Right atrium auricular region (tissue), 2 donors: ENCODE measurements around the gene RUNX2. TPM values are rescaled to one million over a fixed set of nuclear protein-coding genes. Genes with fewer than 3 reads are reported as not detected.

Experiments
- DNase-seq: peaks from one replicate; pipeline ENCODE4 v3.0.0-alpha.2; 2019; ENCODE audit warnings: low spot score
- H3K27ac ChIP-seq, 2 donors: fragments of 200-600 bp; sonication (generic); 1 replicate in 1 of 2; 2 replicates in 1 of 2; pipeline ENCODE4 v1.5.1; 2016 to 2019
- H3K27me3 ChIP-seq, 2 donors: fragments of 200-600 bp; sonication (generic); one replicate each; pipeline versions ENCODE4 v1.5.1 to v1.6.0; 2017 to 2019
- H3K36me3 ChIP-seq: fragments of 200-600 bp; sonication (generic); one replicate; pipeline ENCODE4 v1.5.1; 2016
- H3K4me1 ChIP-seq, 2 donors: fragments of 200-600 bp; sonication (generic); one replicate each; pipeline versions ENCODE4 v1.5.1 to v1.6.0; 2017 to 2019
- H3K4me3 ChIP-seq, 2 donors: fragments of 200-600 bp; sonication (generic); 1 replicate in 1 of 2; 2 replicates in 1 of 2; pipeline ENCODE4 v1.5.1; 2017 to 2019; ENCODE audit warnings: mild to moderate bottlenecking in 1 of 2, moderate library complexity in 1 of 2
- H3K9me3 ChIP-seq, 2 donors: fragments of 200-600 bp; sonication (generic); one replicate each; pipeline ENCODE4 v1.5.1; 2019
- total RNA-seq, 2 donors: library from RNA; depleted of rRNA; stranded (reverse); fragments of >200 nt; gene quantifications; one replicate each; pipeline ENCODE4 v1.1.0, GENCODE V29; 2016
- TF ChIP-seq, protein P1 (sequence below), 2 donors: fragments of 200-600 bp; sonication (generic); IDR thresholded peaks; one replicate each; pipeline ENCODE4 v1.5.1; 2019; ENCODE audit warnings: antibody characterized with exemption in 2 of 2

RUNX2 gene
- total RNA-seq, 2 donors from 2014 or later = 0.55 to 0.85 TPM

DNA sequence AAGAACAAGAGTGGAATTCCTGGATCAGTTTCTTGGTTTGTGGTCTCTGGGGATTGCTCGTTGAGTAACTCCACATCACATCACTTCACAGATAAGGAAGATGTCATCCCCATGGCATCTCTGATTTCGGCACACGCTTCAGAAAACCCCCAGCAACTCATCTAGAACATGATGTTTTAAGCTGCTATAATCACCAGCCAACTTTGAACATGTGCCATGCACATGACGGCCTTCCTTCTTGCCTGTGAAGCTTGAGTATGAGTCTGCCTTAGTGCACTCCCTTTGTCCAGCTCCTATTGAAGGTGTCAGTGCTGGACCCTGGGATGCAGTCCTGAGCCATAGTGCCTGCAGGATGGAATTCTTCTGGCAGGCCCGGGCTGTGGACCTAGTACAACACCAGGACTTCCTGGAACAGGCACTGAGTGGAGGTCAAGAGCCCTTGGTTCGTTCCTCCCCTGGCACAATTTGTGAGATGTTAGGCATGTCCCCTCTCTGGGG lies 281.1 kb downstream of the RUNX2 start:
- Histone ChIP-seq H3K4me1 (no peaks in the 10 kb centered on the region), H3K27me3 (no peaks in the 10 kb centered on the region), H3K9me3 (no peaks in the 10 kb centered on the region), H3K4me3 (no peak overlapping the region), H3K27ac (no peak overlapping the region), H3K36me3 (no peaks in the 10 kb centered on the region)
- DNase-seq = no peak
- TF ChIP-seq, protein P1, sequence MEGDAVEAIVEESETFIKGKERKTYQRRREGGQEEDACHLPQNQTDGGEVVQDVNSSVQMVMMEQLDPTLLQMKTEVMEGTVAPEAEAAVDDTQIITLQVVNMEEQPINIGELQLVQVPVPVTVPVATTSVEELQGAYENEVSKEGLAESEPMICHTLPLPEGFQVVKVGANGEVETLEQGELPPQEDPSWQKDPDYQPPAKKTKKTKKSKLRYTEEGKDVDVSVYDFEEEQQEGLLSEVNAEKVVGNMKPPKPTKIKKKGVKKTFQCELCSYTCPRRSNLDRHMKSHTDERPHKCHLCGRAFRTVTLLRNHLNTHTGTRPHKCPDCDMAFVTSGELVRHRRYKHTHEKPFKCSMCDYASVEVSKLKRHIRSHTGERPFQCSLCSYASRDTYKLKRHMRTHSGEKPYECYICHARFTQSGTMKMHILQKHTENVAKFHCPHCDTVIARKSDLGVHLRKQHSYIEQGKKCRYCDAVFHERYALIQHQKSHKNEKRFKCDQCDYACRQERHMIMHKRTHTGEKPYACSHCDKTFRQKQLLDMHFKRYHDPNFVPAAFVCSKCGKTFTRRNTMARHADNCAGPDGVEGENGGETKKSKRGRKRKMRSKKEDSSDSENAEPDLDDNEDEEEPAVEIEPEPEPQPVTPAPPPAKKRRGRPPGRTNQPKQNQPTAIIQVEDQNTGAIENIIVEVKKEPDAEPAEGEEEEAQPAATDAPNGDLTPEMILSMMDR (IDR thresholded peaks at IDR 0.05) = no peak

DNA sequence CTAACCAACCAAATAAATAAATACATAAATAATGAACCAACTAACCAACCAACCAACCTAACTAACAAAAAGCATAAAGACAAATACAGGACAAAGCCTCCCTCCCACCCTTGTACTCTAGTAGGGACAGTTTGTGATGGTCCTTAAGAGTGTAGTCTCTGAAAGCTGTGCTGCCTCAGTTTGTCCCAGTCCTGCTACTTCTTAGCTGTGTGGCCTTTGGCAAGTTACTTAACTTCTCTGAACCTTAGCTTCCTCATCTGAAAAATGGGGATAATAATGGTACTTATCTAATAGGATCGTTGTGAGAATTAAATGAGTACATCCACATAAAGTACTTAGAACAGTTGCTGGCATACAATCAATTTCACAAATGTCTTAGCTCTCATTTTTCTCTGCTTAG lies 282.2 kb downstream of the RUNX2 start:
- H3K36me3 ChIP-seq = no peaks in the 10 kb centered on the region
- TF ChIP-seq, protein P1 (IDR thresholded peaks at IDR 0.05) = no peak
- DNase-seq = no peak

DNA sequence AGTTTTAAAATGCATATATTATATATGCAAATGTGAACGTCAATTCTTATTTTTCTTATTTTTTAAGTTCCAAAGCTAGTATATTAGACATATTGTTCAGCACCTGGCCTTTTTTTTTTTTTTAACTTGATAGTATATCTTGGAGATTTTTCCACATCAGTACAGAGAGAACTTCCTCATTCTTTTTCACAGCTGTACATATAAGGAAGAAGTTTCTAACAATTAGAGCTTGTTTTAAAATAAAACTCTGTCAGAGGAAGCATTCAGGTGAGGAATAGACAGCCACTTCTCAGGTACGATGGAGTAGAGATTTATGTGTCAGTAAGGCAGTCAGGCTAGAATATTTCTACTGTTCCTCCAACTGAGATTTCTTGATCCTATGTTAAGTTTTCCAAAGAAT lies 282.7 kb downstream of the RUNX2 start:
- H3K36me3 ChIP-seq = no peaks in the 10 kb centered on the region
- TF ChIP-seq, protein P1 (IDR thresholded peaks at IDR 0.05) = no peak
- no peaks in the 10 kb centered on the region for H3K4me1 ChIP-seq
- no peak for DNase-seq
- no peaks in the 10 kb centered on the region for H3K9me3 ChIP-seq
- H3K27ac ChIP-seq = no peak overlapping the region
- no peak overlapping the region for H3K4me3 ChIP-seq
- no peaks in the 10 kb centered on the region for H3K27me3 ChIP-seq

More for the DNA sequence above, 282.2 kb downstream of the RUNX2 start:
- no peaks in the 10 kb centered on the region for H3K4me1 ChIP-seq
- H3K27me3 ChIP-seq = no peaks in the 10 kb centered on the region
- no peaks in the 10 kb centered on the region for H3K9me3 ChIP-seq
- H3K4me3 ChIP-seq = no peak overlapping the region
- no peak overlapping the region for H3K27ac ChIP-seq

DNA sequence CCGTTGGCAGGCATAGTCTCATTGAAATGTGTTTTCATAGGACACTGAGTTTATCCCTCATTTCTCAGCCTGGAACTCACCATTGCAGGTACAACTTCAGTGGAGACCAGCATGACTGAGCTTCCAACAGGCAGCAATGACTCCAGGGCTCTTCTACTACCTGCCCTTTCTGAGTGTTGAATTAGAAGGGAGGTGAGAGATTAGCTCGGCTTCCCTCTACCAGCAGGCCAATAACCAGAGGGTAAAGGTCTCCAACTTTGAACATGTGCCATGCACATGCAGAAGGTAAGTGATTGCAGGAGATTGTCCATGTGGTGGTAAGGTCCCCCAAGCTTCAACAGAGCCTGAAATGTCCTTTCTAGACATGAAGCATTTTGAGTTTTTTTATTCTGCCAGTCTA lies 283.4 kb downstream of the RUNX2 start:
- Histone ChIP-seq H3K27me3 (no peaks in the 10 kb centered on the region), H3K27ac (no peak overlapping the region), H3K4me3 (no peak overlapping the region), H3K36me3 (no peaks in the 10 kb centered on the region), H3K9me3 (no peaks in the 10 kb centered on the region), H3K4me1 (no peaks in the 10 kb centered on the region)
- TF ChIP-seq, protein P1 (IDR thresholded peaks at IDR 0.05) = no peak
- DNase-seq = no peak

DNA sequence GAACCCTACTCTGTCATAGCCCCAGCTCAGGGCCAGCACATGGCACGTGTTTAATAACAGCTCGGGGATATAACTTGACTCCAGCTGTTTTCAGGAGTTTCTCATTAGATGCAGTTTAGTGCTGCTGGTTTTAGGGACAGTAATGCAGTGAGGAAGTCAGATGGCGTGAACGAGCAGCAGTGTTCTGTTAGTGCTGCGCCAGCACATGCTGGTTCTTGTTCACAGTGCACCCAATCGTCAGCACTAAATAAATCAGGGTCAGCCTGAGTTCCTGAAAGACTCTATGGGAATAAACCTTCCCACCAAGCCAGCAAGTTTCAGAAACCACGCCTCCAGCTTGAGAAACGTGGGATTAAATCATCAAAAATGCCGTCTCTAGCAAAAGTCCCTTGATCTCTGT lies 285.5 kb downstream of the RUNX2 start:
- no peak for DNase-seq
- H3K27ac ChIP-seq = no peak overlapping the region
- no peaks in the 10 kb centered on the region for H3K9me3 ChIP-seq
- H3K4me1 ChIP-seq = no peaks in the 10 kb centered on the region
- H3K36me3 ChIP-seq = no peaks in the 10 kb centered on the region
- TF ChIP-seq, protein P1 (IDR thresholded peaks at IDR 0.05) = no peak
- H3K27me3 ChIP-seq = no peaks in the 10 kb centered on the region
- H3K4me3 ChIP-seq = no peak overlapping the region
